Stimulated activated naive CD8-positive, alpha-beta T cell treated with anti-CD3 and anti-CD28 coated beads, Interleukin-15, Interleukin-2, amounts not matched to agents 100 ng/mL and 50 ng/mL, for 24 hours (primary cell): Measurements from ENCODE around the gene STK24.

Experiments used
- H3K27ac Mint-ChIP-seq: one replicate; pipeline ENCODE4 v1.8.0; 2021; ENCODE audit warnings: mild to moderate bottlenecking, mixed read lengths
- H3K27me3 Mint-ChIP-seq: one replicate; pipeline ENCODE4 v1.8.0; 2021; ENCODE audit warnings: mixed read lengths
- H3K36me3 Mint-ChIP-seq: one replicate; pipeline ENCODE4 v1.8.0; 2021; ENCODE audit warnings: low read depth, mixed read lengths
- H3K4me1 Mint-ChIP-seq: one replicate; pipeline ENCODE4 v1.8.0; 2021; ENCODE audit warnings: low read depth, mixed read lengths
- H3K4me3 Mint-ChIP-seq: one replicate; pipeline ENCODE4 v1.8.0; 2021; ENCODE audit warnings: mild to moderate bottlenecking, mixed read lengths
- H3K9me3 Mint-ChIP-seq: one replicate; pipeline ENCODE4 v1.8.0; 2021; ENCODE audit warnings: mixed read lengths

The STK24 gene

GRCh38 chr13:98450539-98451111 is 126.3 kb downstream of the STK24 start:
- H3K36me3 Mint-ChIP-seq: peaks cover 63% of the 10 kb centered on the region
- H3K9me3 Mint-ChIP-seq: no peaks in the 10 kb centered on the region
- peaks cover 22% of the 10 kb centered on the region for H3K4me1 Mint-ChIP-seq
- no peaks in the 10 kb centered on the region for H3K27me3 Mint-ChIP-seq
- H3K27ac Mint-ChIP-seq: peak overlapping the region; percentile 24
- no peak overlapping the region for H3K4me3 Mint-ChIP-seq

GRCh38 chr13:98450026-98450425 is 126.9 kb downstream of the STK24 start:
- no peaks in the 10 kb centered on the region for H3K27me3 Mint-ChIP-seq
- H3K4me3 Mint-ChIP-seq: no peak overlapping the region
- peak overlapping the region; percentile 54 for H3K27ac Mint-ChIP-seq
- H3K9me3 Mint-ChIP-seq: no peaks in the 10 kb centered on the region
- H3K4me1 Mint-ChIP-seq: peaks cover 27% of the 10 kb centered on the region
- peaks cover 59% of the 10 kb centered on the region for H3K36me3 Mint-ChIP-seq

GRCh38 chr13:98449273-98449672 is 127.6 kb downstream of the STK24 start:
- Mint-ChIP-seq H3K9me3 (no peaks in the 10 kb centered on the region), H3K4me3 (no peak overlapping the region), H3K36me3 (peaks cover 51% of the 10 kb centered on the region), H3K27ac (no peak overlapping the region), H3K4me1 (peaks cover 27% of the 10 kb centered on the region), H3K27me3 (no peaks in the 10 kb centered on the region)

- no peaks in the 10 kb centered on the region for H3K9me3 Mint-ChIP-seq
- peak overlapping the region; percentile 57 for H3K27ac Mint-ChIP-seq
- no peak overlapping the region for H3K4me3 Mint-ChIP-seq
- H3K4me1 Mint-ChIP-seq: peaks cover 27% of the 10 kb centered on the region
- no peaks in the 10 kb centered on the region for H3K27me3 Mint-ChIP-seq
- peaks cover 47% of the 10 kb centered on the region for H3K36me3 Mint-ChIP-seq
Measured at GRCh38 chr13:98448642-98448928, 128.3 kb downstream of the STK24 start.

GRCh38 chr13:98447881-98448641 is 128.8 kb downstream of the STK24 start:
- Mint-ChIP-seq H3K4me1 (peaks cover 27% of the 10 kb centered on the region), H3K27ac (no peak overlapping the region), H3K27me3 (no peaks in the 10 kb centered on the region), H3K9me3 (no peaks in the 10 kb centered on the region), H3K36me3 (peaks cover 42% of the 10 kb centered on the region), H3K4me3 (no peak overlapping the region)

GRCh38 chr13:98447130-98447529 is 129.8 kb downstream of the STK24 start:
- Mint-ChIP-seq H3K4me1 (peaks cover 27% of the 10 kb centered on the region), H3K27ac (no peak overlapping the region), H3K9me3 (no peaks in the 10 kb centered on the region), H3K36me3 (peaks cover 33% of the 10 kb centered on the region), H3K27me3 (no peaks in the 10 kb centered on the region), H3K4me3 (no peak overlapping the region)

- H3K9me3 Mint-ChIP-seq: no peaks in the 10 kb centered on the region
- no peaks in the 10 kb centered on the region for H3K27me3 Mint-ChIP-seq
- peaks cover 24% of the 10 kb centered on the region for H3K36me3 Mint-ChIP-seq
- peaks cover 18% of the 10 kb centered on the region for H3K4me1 Mint-ChIP-seq
- no peak overlapping the region for H3K27ac Mint-ChIP-seq
- H3K4me3 Mint-ChIP-seq: no peak overlapping the region
Measured at GRCh38 chr13:98446234-98446621, 130.7 kb downstream of the STK24 start.

- Mint-ChIP-seq H3K27me3 (no peaks in the 10 kb centered on the region), H3K27ac (peak overlapping the region; percentile 79), H3K4me3 (no peak overlapping the region), H3K4me1 (peaks cover 12% of the 10 kb centered on the region), H3K36me3 (peaks cover 21% of the 10 kb centered on the region), H3K9me3 (no peaks in the 10 kb centered on the region)
Measured at GRCh38 chr13:98445340-98446233, 131.3 kb downstream of the STK24 start.

GRCh38 chr13:98444381-98444780 is 132.5 kb downstream of the STK24 start:
- peaks cover 21% of the 10 kb centered on the region for H3K36me3 Mint-ChIP-seq
- no peaks in the 10 kb centered on the region for H3K27me3 Mint-ChIP-seq
- peaks cover 12% of the 10 kb centered on the region for H3K4me1 Mint-ChIP-seq
- H3K4me3 Mint-ChIP-seq: no peak overlapping the region
- no peaks in the 10 kb centered on the region for H3K9me3 Mint-ChIP-seq
- no peak overlapping the region for H3K27ac Mint-ChIP-seq

GRCh38 chr13:98443800-98444325 is 133.0 kb downstream of the STK24 start:
- Mint-ChIP-seq H3K9me3 (no peaks in the 10 kb centered on the region), H3K36me3 (peaks cover 16% of the 10 kb centered on the region), H3K27ac (peak overlapping the region; percentile 26), H3K27me3 (no peaks in the 10 kb centered on the region), H3K4me1 (peaks cover 12% of the 10 kb centered on the region), H3K4me3 (no peak overlapping the region)

GRCh38 chr13:98443329-98443728 is 133.6 kb downstream of the STK24 start:
- Mint-ChIP-seq H3K4me3 (no peak overlapping the region), H3K27ac (peak overlapping the region; percentile 26)

GRCh38 chr13:98442391-98443230 is 134.3 kb downstream of the STK24 start:
- no peaks in the 10 kb centered on the region for H3K9me3 Mint-ChIP-seq
- H3K27ac Mint-ChIP-seq: no peak overlapping the region
- peaks cover 12% of the 10 kb centered on the region for H3K4me1 Mint-ChIP-seq
- H3K27me3 Mint-ChIP-seq: no peaks in the 10 kb centered on the region
- H3K36me3 Mint-ChIP-seq: peaks cover 4% of the 10 kb centered on the region
- no peak overlapping the region for H3K4me3 Mint-ChIP-seq

More at GRCh38 chr13:98443329-98443728, 133.6 kb downstream of the STK24 start:
- peaks cover 12% of the 10 kb centered on the region for H3K4me1 Mint-ChIP-seq
- H3K9me3 Mint-ChIP-seq: no peaks in the 10 kb centered on the region
- peaks cover 11% of the 10 kb centered on the region for H3K36me3 Mint-ChIP-seq
- no peaks in the 10 kb centered on the region for H3K27me3 Mint-ChIP-seq

GRCh38 chr13:98441056-98441676 is 135.7 kb downstream of the STK24 start:
- H3K27ac Mint-ChIP-seq: no peak overlapping the region

More at GRCh38 chr13:98441056-98441676, 135.7 kb downstream of the STK24 start:
- peaks cover 11% of the 10 kb centered on the region for H3K4me1 Mint-ChIP-seq
- H3K36me3 Mint-ChIP-seq: no peaks in the 10 kb centered on the region
- H3K4me3 Mint-ChIP-seq: no peak overlapping the region
- H3K27me3 Mint-ChIP-seq: no peaks in the 10 kb centered on the region
- no peaks in the 10 kb centered on the region for H3K9me3 Mint-ChIP-seq
